ENCODE measurements around the gene CD34.

Gene CD34

GRCh38 chr1:207875532-207875931, 35.4 kb downstream of the CD34 start:
- no peak for DNase-seq (ENCODE audit: low read depth, low spot score)

GRCh38 chr1:207873055-207873890, 37.7 kb downstream of the CD34 start:
- no peak for DNase-seq (ENCODE audit: low read depth, low spot score)

GRCh38 chr1:207872621-207873020, 38.3 kb downstream of the CD34 start:
- DNase-seq (ENCODE audit: low read depth, low spot score), result no peak

- no peak for DNase-seq (ENCODE audit: low read depth, low spot score)
These were observed 39.7 kb downstream of the CD34 start for GRCh38 chr1:207871117-207871649.

- DNase-seq (ENCODE audit: low read depth, low spot score), result no peak
These were observed 40.5 kb downstream of the CD34 start for GRCh38 chr1:207870306-207871031.

GRCh38 chr1:207869859-207870258, 41.1 kb downstream of the CD34 start:
- DNase-seq (ENCODE audit: low read depth, low spot score), result no peak

GRCh38 chr1:207868774-207869721, 41.9 kb downstream of the CD34 start:
- peak; percentile 11 for DNase-seq (ENCODE audit: low read depth, low spot score)

- no peak for DNase-seq (ENCODE audit: low read depth, low spot score)
These were observed 42.6 kb downstream of the CD34 start for GRCh38 chr1:207868251-207868773.

GRCh38 chr1:207867136-207868109, 43.5 kb downstream of the CD34 start:
- no peak for DNase-seq (ENCODE audit: low read depth, low spot score)

GRCh38 chr1:207866471-207867135, 44.3 kb downstream of the CD34 start:
- DNase-seq (ENCODE audit: low read depth, low spot score), result no peak

- DNase-seq (ENCODE audit: low read depth, low spot score), result no peak
These were observed 46.9 kb downstream of the CD34 start for GRCh38 chr1:207863893-207864535.

GRCh38 chr1:207862241-207862787, 48.6 kb downstream of the CD34 start:
- no peak for DNase-seq (ENCODE audit: low read depth, low spot score)

GRCh38 chr1:207861442-207862177, 49.3 kb downstream of the CD34 start:
- no peak for DNase-seq (ENCODE audit: low read depth, low spot score)

- no peak for DNase-seq (ENCODE audit: low read depth, low spot score)
These were observed 50.4 kb downstream of the CD34 start for GRCh38 chr1:207860531-207860930.

- no peak for DNase-seq (ENCODE audit: low read depth, low spot score)
These were observed 52.1 kb downstream of the CD34 start for GRCh38 chr1:207858806-207859205.

GRCh38 chr1:207858281-207858680, 52.6 kb downstream of the CD34 start:
- no peak for DNase-seq (ENCODE audit: low read depth, low spot score)

GRCh38 chr1:207857447-207857846, 53.5 kb downstream of the CD34 start:
- DNase-seq (ENCODE audit: low read depth, low spot score), result no peak
